EL (cell line): ENCODE measurements around the gene TOM1L2.

ENCODE experiments used
- DNase-seq: peaks from one replicate; pipeline ENCODE4 v3.0.0-alpha.2; 2016

TOM1L2 gene

DNA sequence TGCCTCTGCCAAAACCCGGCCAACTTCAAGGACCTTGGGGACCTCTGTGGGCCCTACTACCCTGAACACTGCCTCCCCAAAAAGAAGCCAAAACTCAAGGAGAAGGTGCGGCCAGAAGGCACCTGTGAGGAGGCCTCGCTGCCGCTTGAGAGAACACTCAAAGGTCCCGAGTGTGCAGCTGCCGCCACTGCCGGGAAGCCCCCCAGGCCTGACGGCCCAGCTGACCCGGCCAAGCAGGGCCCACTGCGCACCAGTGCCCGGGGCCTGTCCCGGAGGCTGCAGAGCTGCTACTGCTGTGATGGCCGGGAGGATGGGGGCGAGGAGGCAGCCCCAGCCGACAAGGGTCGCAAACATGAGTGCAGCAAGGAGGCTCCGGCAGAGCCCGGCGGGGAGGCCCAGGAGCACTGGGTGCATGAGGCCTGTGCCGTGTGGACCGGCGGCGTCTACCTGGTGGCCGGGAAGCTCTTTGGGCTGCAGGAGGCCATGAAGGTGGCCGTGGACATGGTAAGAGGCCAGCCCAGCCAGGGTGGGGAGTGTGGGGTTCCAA, 174.1 kb downstream of the TOM1L2 start:
- DNase-seq: no peak

- no peak for DNase-seq
These were observed 174.9 kb downstream of the TOM1L2 start for GRCh38 chr17:17797119-17797809.

DNA sequence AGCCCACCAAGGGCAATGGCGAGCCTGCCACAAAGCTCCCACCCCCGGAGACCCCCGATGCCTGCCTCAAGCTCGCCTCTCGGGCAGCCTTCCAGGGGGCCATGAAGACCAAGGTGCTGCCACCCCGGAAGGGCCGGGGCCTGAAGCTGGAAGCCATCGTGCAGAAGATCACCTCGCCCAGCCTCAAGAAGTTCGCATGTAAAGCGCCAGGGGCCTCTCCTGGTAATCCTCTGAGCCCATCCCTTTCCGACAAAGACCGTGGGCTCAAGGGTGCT, 175.5 kb downstream of the TOM1L2 start:
- no peak for DNase-seq

DNA sequence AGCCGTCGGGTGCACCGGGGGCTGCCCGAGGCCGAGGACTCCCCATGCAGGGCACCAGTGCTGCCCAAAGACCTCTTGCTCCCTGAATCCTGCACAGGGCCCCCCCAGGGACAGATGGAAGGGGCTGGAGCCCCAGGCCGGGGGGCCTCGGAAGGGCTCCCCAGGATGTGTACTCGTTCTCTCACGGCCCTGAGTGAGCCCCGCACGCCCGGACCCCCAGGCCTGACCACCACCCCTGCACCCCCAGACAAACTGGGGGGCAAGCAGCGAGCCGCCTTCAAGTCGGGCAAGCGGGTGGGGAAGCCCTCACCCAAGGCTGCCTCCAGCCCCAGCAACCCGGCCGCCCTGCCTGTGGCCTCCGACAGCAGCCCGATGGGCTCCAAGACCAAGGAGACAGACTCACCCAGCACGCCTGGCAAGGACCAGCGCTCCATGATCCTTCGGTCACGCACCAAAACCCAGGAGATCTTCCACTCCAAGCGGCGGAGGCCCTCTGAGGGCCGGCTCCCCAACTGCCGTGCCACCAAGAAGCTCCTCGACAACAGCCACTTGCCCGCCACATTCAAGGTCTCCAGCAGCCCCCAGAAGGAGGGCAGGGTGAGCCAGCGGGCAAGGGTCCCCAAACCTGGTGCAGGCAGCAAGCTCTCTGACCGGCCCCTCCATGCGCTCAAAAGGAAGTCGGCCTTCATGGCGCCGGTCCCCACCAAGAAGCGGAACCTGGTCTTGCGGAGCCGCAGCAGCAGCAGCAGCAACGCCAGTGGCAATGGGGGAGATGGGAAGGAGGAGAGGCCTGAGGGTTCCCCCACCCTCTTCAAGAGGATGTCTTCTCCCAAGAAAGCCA, 176.0 kb downstream of the TOM1L2 start:
- no peak for DNase-seq

DNA sequence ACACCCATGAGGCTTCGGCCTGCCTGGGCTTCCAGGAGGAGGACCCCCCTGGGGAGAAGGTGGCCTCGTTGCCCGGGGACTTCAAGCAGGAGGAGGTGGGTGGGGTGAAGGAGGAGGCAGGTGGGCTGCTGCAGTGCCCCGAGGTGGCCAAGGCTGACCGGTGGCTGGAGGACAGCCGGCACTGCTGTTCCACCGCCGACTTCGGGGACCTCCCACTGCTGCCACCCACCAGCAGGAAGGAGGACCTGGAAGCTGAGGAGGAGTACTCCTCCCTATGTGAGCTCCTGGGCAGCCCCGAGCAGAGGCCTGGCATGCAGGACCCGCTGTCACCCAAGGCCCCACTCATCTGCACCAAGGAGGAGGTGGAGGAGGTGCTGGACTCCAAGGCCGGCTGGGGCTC, 176.9 kb downstream of the TOM1L2 start:
- DNase-seq: no peak

DNA sequence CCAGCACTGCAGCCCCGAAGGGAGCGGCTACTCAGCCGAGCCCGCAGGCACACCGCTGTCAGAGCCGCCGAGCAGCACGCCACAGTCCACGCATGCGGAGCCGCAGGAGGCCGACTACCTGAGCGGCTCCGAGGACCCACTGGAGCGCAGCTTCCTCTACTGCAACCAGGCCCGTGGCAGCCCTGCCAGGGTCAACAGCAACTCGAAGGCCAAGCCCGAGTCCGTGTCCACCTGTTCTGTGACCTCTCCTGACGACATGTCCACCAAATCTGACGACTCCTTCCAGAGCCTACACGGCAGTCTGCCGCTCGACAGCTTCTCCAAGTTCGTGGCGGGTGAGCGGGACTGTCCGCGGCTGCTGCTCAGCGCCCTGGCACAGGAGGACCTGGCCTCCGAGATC, 177.8 kb downstream of the TOM1L2 start:
- no peak for DNase-seq
